ENCODE data around the gene RPL18.
A peak's percentile ranks its signal among the peaks of the same experiment; 100 is the strongest.

RPL18 gene

DNA sequence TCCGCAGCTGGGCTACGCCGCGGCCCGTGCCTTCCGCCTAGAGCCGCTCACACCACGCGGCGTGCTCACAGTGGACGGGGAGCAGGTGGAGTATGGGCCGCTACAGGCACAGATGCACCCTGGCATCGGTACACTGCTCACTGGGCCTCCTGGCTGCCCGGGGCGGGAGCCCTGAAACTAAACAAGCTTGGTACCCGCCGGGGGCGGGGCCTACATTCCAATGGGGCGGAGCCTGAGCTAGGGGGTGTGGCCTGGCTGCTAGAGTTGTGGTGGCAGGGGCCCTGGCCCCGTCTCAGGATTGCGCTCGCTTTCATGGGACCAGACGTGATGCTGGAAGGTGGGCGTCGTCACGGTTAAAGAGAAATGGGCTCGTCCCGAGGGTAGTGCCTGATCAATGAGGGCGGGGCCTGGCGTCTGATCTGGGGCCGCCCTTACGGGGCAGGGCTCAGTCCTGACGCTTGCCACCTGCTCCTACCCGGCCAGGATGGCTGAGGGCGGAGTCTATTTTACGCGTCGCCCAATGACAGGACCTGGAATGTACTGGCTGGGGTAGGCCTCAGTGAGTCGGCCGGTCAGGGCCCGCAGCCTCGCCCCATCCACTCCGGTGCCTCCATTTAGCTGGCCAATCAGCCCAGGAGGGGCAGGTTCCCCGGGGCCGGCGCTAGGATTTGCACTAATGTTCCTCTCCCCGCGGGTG lies 10.8 kb upstream of the RPL18 start:
- DNase-seq (ENCODE audit: low read depth) = peak; percentile 77

DNA sequence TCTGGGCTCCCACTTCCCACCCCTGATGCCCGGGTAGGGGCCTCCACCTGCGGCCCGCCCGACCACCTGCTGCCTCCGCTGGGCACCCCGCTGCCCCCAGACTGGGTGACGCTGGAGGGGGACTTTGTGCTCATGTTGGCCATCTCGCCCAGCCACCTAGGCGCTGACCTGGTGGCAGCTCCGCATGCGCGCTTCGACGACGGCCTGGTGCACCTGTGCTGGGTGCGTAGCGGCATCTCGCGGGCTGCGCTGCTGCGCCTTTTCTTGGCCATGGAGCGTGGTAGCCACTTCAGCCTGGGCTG lies 10.3 kb upstream of the RPL18 start:
- DNase-seq (ENCODE audit: low read depth) = no peak

DNA sequence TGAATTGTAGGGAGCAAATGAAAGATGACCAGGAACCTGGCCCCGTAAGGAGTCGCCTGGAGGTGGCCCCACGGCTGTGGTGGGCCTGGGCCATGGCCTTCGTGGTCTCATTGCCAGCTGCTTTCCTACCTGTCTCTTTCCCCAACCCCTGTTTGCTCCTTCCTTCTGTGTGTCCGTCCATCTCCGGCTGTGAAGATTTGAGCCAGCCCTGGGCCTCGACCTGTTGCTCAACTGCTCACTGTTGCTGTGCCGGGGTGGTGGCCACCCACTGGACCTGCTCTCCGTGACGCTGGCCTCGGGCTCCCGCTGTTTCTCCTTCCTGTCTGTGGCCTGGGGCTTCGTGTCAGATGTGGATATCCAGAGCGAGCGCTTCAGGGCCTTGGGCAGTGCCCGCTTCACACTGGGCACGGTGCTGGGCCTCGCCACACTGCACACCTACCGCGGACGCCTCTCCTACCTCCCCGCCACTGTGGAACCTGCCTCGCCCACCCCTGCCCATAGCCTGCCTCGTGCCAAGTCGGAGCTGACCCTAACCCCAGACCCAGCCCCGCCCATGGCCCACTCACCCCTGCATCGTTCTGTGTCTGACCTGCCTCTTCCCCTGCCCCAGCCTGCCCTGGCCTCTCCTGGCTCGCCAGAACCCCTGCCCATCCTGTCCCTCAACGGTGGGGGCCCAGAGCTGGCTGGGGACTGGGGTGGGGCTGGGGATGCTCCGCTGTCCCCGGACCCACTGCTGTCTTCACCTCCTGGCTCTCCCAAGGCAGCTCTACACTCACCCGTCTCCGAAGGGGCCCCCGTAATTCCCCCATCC lies 9.7 kb upstream of the RPL18 start:
- DNase-seq (ENCODE audit: low read depth) = no peak

DNA sequence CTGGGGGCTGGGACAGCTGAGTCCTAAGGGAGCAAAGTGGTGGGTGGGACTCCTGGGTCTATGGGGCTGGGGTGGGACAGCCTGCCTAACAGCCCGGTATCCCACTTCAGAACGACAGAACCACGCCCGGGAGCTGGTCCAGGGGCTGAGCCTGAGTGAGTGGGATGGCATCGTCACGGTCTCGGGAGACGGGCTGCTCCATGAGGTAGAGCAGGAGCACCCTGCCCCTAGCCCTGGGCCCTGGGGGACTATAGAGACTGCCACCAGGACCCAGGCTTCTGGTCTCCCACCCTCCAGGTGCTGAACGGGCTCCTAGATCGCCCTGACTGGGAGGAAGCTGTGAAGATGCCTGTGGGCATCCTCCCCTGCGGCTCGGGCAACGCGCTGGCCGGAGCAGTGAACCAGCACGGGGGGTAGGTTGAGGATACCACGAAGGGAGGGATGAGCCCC lies 8.9 kb upstream of the RPL18 start:
- no peak for DNase-seq (ENCODE audit: low read depth)

DNA sequence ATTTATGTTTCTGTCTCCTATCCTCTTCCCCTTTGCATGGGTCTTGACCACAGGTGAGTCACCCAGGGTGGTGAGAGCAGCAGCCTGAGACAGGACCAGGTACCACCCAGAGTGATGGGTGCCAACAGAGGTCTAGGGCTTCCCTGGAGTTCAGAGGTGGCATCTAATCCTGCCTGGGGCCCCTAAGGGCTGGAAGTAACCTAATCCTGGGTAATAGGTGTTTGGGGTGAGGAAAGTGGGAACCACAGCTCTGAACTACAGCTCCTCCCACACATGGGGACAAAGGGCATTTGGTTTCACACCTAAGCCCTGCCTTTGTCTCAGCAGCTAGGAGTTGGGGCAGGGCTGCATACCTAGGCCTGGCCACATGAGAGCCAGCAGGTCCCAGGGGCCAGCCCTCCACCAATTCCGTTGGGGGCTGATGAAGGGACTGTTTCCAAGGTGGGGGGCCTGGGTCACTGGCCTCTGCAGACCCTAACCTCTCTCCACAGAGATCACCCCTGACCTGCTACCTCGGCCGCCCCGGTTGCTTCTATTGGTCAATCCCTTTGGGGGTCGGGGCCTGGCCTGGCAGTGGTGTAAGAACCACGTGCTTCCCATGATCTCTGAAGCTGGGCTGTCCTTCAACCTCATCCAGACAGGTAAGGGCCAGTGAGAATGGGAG lies 8.4 kb upstream of the RPL18 start:
- DNase-seq (ENCODE audit: low read depth) = peak; percentile 48

DNA sequence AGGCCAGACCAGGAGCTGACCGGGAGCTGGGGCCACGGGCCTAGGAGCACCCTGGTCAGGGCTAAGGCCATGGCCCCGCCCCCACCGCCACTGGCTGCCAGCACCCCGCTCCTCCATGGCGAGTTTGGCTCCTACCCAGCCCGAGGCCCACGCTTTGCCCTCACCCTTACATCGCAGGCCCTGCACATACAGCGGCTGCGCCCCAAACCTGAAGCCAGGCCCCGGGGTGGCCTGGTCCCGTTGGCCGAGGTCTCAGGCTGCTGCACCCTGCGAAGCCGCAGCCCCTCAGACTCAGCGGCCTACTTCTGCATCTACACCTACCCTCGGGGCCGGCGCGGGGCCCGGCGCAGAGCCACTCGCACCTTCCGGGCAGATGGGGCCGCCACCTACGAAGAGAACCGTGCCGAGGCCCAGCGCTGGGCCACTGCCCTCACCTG lies 6.9 kb upstream of the RPL18 start:
- no peak for DNase-seq (ENCODE audit: low read depth)

DNA sequence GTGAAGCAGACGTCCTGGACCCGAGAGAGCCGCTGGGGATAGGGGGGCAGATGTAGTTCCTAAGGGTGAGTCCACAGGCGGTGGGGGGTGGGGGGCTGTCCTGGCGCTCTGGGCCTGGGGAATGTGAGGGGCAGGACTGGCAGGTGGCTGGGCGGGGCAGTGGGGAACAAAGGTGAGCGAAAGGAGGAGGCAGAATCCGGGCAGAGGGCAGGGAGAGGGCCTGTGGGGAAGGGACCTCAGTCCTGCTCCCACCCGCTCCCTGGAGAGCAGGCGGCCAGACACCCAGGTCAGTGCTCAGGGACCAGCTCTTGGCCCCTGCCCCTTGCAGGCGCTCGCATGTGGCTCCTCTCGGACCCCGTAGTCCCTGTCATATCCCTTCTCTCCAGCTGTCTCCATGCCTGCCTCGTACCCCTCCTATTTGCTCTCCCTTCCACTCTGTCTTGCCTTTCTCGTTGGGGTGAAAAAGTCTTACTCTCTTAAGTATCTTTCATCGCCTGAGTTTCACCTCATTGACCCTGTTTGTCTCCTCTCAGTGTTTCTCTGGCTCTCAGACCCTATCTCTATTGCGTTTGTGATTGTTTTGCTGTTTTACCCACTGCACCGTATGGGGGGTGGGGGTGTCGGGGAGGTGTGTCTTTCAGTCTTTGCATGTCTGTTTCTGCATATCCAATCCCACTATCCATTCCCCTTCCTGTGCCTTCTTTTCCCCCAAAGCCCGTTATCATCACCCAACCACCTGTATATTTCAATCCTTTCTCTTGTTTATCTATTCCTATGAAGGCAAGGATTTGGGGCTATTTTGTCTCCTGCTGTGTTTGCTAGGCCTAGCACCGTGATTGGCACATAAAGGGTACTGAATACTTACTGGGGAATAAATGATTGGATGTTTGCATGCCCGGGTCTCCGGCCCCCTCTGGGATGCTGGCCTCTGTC lies 6.1 kb upstream of the RPL18 start:
- DNase-seq (ENCODE audit: low read depth) = no peak

DNA sequence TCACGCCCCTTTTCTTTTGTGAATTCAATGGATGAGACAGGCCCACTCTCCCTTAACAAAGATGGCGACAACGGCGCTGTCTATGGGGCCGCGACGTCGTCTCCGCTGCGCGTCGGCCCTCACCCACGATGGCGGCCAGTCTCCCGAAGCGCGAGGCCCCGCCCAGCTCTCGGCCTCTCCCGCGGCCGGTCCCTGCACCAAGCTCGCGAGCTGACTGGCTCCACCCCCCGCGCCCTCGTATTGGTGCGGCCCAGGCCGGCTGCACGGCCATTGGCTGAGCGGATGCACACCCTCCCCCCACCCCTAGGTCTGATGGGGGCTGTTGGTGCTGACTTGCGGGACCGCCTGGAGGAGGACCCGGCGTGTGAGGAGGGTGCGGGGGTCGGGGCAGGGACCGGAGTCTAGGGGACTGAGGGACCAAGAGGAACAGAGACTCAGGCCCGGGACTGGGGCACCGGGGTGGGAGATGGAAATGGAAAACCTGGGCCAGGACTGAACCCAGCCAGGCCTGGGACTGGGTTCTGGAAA lies 5.2 kb upstream of the RPL18 start:
- peak; percentile 96 for DNase-seq (ENCODE audit: low read depth)

DNA sequence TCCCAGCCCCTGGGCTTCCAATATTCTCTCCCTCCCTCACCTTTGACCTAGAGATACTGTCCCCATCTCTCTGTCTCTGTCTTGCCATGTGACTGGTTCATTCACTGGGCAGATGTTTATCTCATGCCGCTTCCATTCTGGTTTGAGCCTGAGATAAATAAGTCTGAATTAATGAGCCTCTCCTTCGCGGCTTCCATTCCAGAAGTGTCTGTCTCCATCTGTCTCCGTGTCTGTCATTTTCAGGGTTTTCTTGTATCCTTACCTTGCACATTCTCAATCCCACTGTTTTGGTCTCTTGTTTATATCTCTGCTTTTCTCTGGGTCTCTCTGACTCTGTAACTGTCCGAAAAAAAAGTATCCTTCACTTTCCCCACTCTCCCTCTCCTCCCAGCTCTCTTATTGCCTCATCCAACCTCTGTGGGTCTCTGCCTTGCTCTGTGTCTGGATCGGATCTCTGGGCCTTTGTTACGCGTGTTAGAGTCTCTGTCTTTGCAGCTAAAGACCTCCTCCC lies 4.6 kb upstream of the RPL18 start:
- DNase-seq (ENCODE audit: low read depth) = no peak

DNA sequence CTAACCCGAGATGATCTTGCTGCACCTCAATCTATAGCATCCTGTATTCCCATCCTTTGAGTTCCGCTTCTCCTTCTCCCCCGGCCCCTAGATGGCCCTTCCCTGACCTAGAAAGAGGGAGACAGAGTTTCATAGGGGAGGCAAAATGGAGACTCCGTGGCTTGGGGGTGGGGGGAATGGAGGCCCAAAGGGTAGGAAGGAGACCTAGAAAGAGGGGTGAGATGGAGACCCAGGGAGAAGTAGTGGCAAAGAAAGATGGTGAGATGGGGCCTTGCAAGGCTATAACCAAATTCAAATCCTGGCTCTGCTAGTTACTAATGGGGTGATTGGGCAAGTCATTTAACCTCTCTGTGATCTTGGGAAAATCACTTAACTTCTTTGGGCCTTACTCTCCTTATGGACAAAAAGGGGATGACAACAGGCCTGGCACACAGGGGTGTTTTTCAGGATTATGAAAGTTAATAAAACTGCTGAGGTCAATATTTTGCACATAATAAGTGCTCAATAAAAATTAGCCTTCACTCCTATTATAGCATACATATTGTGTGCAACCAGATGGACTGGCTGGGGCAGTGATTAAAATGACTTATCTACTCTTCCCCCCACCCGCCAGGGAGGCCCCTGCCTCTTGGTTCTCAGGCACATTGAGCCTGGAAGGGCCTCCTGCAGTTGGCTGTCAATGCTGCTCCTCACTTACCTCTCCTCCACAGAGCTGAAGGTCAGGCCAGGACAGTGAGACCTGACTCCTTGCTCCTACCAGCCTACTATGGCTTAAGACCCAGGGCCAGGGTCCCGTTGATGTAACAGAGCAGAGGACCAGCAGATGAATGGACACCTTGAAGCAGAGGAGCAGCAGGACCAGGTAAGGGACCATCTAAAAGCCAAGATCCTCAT lies 961 bp upstream of the RPL18 start:
- DNase-seq (ENCODE audit: low read depth) = peak; percentile 46

DNA sequence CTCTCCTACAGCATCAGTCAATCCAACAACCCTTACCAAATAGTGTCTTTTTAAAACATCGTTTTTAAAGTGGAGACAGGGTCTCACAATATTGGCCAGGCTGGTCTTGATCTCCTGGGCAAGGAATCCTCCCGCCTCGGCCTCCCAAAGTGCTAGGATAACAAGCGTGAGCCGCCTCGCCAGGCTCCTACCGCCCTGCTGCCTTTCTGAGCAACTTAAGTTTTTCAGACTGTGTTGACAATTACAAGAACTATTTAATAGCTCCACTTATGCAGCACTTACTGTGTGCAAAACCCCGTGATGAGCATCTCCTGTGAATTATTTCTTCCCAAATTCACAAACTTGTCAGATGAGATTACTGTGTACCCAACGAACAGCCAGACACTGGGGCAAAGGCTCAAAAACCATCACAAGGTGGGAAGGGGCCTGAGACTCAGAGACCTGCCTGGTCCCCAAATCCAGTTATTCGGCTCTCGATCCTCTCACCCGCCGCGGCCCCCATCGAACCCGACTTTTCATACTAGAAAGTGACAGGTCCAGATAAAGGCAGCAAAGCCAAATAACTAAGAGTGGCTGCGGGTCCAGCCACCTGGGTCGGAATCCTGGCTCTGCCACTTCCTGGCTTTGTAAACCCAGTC lies 581 bp downstream of the RPL18 start:
- DNase-seq (ENCODE audit: low read depth) = no peak

DNA sequence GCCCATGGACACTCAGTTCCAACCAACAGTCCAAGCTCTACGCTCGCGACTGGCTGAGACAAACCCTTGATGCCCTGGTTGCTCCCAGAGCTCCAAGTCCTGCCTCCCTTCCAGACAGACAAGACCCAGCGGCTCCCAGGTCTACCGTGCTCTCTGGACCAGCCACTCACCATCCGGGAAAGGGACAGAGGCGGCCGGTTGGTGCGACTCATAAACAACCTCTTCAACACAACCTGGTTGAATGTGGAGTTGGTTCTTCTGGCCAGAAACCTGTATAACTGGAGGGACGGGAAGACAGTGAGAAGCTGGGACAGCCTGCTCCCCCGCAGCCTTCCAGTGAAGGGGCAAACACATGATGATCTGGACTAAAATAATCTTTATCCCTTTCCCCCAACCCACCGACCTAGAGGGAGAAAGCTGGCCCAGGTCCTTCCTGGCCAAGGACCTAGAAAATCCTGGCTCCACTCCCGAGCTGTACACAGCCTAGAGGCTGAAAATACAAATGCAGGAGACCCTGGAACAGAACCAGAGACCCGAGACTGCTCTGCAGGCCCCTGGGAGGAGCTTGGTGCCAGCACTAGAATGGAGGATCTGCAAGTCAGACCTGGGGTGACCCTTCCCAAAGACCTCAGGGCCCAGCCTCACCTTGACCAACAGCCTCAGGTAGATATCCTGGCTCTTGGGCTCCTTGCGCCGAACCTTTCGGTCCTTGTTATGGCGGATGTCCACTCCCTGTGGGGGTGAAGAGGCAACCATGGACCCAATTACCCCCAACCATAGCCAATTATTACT lies 1.6 kb downstream of the RPL18 start:
- DNase-seq (ENCODE audit: low read depth) = no peak

DNA sequence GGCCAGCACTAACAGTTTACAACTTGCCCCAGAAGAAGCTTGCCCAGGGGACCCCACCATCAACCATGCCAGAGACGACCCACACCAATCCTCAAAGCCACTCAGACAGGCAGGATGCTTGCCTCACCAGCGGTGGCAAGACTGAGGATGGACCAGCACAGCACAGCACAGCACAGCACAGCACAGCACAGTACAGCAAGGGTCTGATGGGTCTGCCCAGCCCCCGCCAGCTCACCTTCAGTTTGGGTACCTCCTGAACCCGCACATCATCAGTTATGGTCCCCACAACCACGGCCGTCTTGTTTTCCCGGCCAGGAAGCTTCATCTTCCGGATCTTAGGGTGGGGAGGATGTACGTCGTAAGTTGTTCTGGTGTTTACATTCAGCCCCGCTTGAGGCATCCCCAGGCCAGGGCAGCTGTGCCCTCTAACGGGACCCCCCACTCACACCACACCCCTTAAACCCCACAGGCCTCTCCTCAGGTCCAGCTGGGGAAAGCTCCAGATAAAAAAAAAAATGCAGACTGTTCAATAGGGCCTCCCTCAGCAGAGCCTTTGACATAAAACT lies 2.4 kb downstream of the RPL18 start:
- no peak for DNase-seq (ENCODE audit: low read depth)

DNA sequence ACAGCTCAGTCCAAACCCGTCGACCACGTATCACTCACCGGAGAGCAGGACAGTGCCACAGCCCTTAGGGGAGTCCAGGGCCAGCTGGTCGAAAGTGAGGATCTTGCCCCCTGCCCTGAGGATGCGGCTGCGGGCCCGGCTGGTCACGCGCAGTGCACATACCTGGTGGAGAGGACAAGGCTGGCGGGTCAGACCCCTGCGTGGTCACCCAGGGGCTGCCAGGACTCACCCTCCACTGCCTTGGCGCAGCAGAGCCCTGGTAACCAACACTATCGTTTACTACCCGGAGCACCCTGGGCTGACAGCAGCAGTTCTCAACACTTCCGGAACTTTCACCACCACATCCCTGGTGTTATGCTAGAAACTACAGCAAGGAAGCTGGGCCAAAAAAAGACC lies 2.9 kb downstream of the RPL18 start:
- no peak for DNase-seq (ENCODE audit: low read depth)

DNA sequence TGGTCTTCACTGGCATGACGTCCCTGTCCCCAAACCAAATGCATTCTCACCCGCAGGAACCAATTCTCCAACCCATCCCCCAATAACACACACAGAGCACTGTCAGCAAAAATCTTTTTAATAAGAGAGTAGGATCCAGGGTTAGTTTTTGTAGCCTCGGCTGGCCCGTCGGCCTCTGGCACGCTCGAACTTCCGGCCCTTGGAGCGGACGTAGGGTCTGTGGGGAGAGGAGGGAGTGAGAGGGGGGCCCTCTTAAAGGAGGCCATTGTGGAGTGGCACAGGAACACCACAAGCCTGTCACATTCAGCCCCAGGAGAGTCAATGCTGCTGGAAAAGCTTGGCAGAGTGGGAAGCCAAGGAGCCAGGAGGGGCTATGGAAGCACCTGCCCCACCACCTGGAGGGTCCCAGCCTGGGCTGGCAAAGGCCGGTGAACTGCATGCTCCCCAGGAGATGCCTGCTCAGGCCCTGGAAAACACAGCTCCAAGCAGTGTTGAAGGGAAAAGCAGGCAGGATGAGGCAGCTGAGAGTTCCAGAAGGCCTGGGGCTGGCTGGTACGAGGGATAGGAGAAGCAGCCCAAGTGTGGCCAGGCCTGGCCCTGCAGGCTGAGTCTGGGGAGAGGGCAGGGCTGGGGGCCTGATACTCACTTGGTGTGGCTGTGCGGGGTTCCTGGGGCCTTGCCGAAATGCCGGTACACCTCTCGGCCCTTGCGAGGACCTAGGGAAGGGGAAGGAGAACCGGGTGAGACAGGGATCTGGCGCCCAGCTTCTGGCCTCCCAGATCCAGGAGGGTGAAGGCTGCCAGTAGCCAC lies 3.5 kb downstream of the RPL18 start:
- no peak for DNase-seq (ENCODE audit: low read depth)

DNA sequence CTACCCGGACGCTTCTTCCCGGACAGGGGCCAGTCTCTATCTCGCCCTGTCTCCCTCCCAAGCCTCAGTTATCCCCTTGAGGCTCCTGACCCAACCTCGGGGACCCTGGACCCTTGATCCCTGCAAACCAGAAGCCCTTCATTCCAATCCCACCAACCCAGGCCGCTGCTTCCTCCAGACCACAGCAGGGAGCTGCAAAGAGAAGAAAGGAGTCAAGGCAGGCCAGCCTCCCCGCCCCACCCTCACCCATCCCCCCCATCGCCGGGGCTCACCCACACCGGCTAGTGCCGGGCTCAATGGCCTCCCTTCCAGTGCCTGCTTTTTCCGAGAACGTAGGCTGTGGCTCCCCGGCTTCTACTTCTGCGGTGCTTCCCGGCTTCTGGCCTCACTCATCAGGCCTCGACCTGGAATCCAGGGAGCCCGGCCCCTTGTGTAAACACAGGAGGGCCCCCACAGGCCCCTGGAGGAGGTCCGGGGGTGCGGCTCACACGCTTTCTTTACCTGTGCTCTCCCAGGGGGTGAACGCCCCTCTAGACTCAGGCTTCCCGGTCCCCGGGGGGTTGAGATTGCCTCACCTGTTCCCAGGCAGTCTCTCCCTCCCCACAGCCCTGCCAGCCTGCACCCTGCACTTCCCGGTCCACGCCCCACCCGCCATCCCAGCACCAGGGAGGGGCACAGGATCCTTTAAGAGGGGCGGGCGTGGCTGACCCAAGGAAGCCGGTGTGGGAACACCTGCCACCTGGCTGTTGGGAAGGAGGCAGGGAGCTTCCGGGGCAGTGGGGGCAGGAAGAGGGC lies 4.3 kb downstream of the RPL18 start, which contains the start of gene FAM83E:
Gene FAM83E, minus strand, starts transcription at position 641 of the 795 bp plus-strand sequence. CDS start 1,704 bp downstream, outside the sequence.
- DNase-seq (ENCODE audit: low read depth) = no peak

DNA sequence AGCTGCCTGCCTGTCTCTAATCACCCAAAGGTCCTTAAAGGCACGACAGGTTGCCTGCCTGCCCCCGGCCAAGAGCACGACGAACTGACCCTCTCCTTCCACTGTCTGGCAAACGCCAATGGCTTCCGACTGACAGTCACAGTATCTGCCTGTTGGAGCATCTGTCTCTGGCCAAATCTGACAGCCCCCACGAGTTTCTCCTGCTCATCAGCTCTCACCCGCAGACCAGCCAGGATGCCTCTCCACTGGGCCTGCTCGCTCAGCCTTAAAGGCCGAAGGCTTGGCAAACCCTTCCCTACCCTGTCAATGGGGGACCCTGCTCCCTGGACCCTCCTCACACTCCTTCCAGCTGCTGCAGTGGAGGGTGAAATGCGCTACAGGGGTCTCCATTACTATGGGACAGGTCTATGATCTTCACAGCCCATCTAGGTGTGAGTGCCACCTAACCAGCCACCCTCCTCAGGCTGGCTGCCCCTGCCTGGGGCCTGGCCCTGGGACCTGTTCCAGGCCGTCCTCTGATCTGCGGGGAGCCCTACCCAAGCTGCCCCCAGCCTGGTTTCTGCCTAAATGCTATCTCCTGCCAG lies 5.0 kb downstream of the RPL18 start:
- DNase-seq (ENCODE audit: low read depth) = no peak
